HG02981 (cell line): Measurements from ENCODE around the gene ASB8.

ENCODE experiments used
- ATAC-seq: cut with Tn5 transposase; IDR thresholded peaks from one replicate; pipeline ENCODE4 v1.9.1; 2021; ENCODE audit warnings: mild to moderate bottlenecking, moderate library complexity; ENCODE audit not compliant: unreplicated experiment

The ASB8 gene

DNA sequence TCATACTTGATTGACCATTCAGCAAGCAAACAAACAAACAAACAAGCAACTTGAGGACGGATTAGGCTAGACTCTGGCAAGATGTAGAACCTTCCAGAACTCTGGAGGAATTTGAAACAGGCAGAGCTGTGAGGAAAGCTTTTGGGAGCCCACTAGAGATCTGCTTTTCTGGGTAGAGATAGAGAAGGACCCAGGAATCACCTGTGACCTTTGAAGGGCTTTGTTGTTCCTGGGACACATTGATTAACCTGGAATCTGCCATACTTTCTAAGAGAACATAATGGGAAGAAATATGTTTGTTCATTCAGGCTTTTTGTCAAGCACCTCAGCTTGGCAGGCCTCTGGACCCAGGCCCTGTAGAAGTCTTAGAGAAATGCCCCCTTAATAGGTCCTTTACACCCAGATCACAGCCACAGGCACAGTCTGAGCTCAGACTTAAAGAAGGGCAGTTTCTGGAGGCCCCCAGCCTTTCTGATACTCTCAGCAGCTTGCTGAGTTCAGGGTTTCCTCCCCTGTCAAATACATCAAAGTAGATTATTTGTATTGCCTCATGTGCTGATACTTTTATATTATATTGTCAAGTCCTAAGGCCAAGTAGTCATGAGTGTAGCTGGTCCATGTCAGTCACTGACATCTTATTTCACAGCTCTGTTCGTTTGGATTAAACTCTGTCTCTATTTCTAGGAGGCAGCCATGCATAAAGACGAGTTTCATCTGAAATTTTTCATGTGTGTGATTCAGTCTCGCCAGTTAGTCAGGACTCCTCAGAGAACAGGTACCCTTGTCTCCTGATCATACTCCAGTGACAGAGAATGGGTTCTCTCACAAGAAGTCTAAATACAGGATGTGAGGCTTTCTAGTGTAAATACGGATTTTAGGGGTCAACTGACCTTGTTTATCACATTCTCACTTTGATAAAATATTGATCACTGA is 50.4 kb downstream of the ASB8 start:
- no peak for ATAC-seq

DNA sequence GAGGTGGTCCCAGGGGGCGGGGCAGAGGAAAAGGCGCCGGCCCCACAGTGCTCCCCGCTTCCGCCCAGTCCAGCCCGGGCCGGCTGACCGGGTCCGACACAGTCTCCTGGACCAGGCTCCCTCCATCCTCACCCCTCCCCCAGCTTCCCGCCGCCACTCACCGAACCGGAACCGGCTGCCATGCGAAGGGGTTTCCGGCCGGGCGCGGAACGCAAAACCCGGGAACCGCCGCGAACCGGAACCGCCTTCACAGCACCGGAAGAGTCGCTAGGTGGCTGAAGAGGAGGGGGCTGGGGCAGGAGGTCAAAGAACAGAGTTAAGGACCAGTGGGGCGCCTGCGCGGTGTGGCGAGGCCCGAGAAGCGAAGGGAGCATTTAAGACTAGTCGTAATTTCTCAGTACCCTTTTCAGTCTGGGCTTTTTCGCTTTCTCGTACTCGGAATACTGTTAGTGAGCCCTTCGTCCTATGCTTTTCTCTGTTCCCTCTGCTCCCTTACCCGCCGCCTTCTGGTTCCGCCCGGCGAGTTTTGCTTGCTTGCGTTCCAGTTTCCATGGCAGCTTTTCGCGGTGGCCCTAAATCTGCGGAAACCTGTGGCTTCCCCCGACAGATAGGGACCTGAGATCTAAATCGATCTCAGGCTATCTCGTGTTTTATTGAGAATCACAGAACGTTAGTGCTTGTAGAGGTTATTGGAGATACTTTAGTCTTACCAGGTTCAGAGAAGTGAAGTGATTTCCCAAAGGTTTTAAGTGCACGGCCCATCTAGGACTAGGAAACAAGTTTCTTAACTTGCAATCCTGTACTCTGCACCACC is 51.2 kb downstream of the ASB8 start, which contains the start of gene SENP1:
Gene SENP1 (minus strand): TSS at position 213 of the 814 bp plus-strand sequence. CDS start 4,607 bp downstream, outside the sequence.
- ATAC-seq: peak; percentile 59

- peak; percentile 31 for ATAC-seq
Observed at GRCh38 chr12:48105321-48105866, 51.9 kb downstream of the ASB8 start.

GRCh38 chr12:48104531-48104930 is 52.8 kb downstream of the ASB8 start:
- no peak for ATAC-seq
